Psoas muscle (tissue), 8 donors: ENCODE data around the gene NUP43. TPM values are rescaled to one million over a fixed set of nuclear protein-coding genes. Genes with fewer than 3 reads are reported as not detected.

Experiments
- ATAC-seq, 4 donors: fragments of 200-7000 bp; cut with Tn5 transposase; one replicate each; pipeline ENCODE4 v1.9.1; 2020; ENCODE audit warnings: moderate library complexity in 3 of 4, mild to moderate bottlenecking in 2 of 4
- DNase-seq, 2 donors: peaks; one replicate each; pipeline ENCODE4 v3.0.0-alpha.2; 2020
- H3K27ac ChIP-seq: fragments of 200-600 bp; one replicate; pipeline ENCODE4 v1.8.0; 2022
- H3K27me3 ChIP-seq, 3 donors: fragments of 200-600 bp in 1 of 3; one replicate each; pipeline versions ENCODE4 v1.6.1 to v1.8.0; 2013 to 2022; ENCODE audit warnings: low read length in 2 of 3, mild to moderate bottlenecking in 2 of 3, moderate library complexity in 1 of 3; ENCODE audit not compliant: insufficient read depth in 3 of 3
- H3K36me3 ChIP-seq, 2 donors: fragments of 200-600 bp in 1 of 2; one replicate each; pipeline versions ENCODE4 v1.6.1 to v1.8.0; 2013 to 2022; ENCODE audit warnings: low read depth in 1 of 2, mild to moderate bottlenecking in 1 of 2, moderate library complexity in 1 of 2; ENCODE audit not compliant: insufficient read depth in 1 of 2
- H3K4me1 ChIP-seq: fragments of 200-600 bp; one replicate; pipeline ENCODE4 v1.8.0; 2022
- H3K4me3 ChIP-seq: fragments of 200-600 bp; one replicate; pipeline ENCODE4 v1.8.0; 2022; ENCODE audit warnings: mild to moderate bottlenecking
- H3K9me3 ChIP-seq: fragments of 200-600 bp; one replicate; pipeline ENCODE4 v1.8.0; 2022
- CTCF ChIP-seq: fragments of 200-600 bp; IDR thresholded peaks from one replicate; pipeline ENCODE4 v1.8.0; 2022; ENCODE audit warnings: antibody characterized with exemption
- WGBS, 3 donors: extraction: QIAGEN DNeasy Blood & Tissue Kit; methylation state at CpG; one replicate each; pipeline versions ENCODE4 v1.1.6 to v1.1.7; 2013; 5-methylcytosine and 5-hydroxymethylcytosine counted together
- intact Hi-C, 2 donors: fragments of 100-400 bp; cut with DNase I; formaldehyde crosslinking; loops; one replicate each; pipeline versions ENCODE4 v1.11.0 to v1.14.2; 2022
- polyA plus RNA-seq, 3 donors: library from polyadenylated mRNA; stranded (reverse); fragments of 200-250 nt; gene quantifications; one replicate each; pipeline ENCODE4 v1.2.3, GENCODE V29; 2013
- total RNA-seq, 4 donors: library from RNA; stranded (reverse); fragmentation: NEBNext Ultra II Directional in 2 of 4; extraction: Animal tissue kit (Norgen Biotek cat#: 25700) in 2 of 4; gene quantifications; one replicate each; pipeline versions ENCODE4 v1.2.1 to v1.2.4, GENCODE V29; 2021 to 2023
- donor health status: healthy with polysubstance abuse.
- donor health status: DM: no; HTN: no; CAD: no; lungs with moderate emphysema.
- donor health status: Bipolar disorder and iron deficiency.
- donor health status: healthy.
- donor health status: DM: yes; HTN: yes; CAD: no.
- donor health status: DM: no; HTN: no; CAD: no.
- donor health status: DM: no; HTN: no; CAD: no.
- donor health status: DM: yes; HTN: yes; CAD: no.

The NUP43 gene
- total and polyA plus RNA-seq, 7 donors = 7.3 to 26.8 (median 17.4) TPM

GRCh38 chr6:149719531-149719930 lies 26.8 kb downstream of the NUP43 start:
- Histone ChIP-seq H3K36me3 (peaks cover 0 to 2% of the 10 kb centered on the region in 2 donors), H3K27me3 (no peaks in the 10 kb centered on the region), H3K9me3 (no peaks in the 10 kb centered on the region), H3K27ac (no peak overlapping the region), H3K4me1 (peaks cover 26% of the 10 kb centered on the region), H3K4me3 (no peak overlapping the region)
- 92 to 99% (median 97%) methylated on average over 3 of the region's 3 CpGs for WGBS, 3 donors
- ATAC-seq = no peak
- DNase-seq = no peak
- intact Hi-C loops = loop anchor here (5.0 to 10.0 kb wide), 2 partner anchors 72 to 155 kb away; partner anchors contain the start of genes GINM1 (in 2 of the 2) and KATNA1 (in 1 of the 2)
- no peak for TF ChIP-seq CTCF

GRCh38 chr6:149717588-149718458 lies 28.5 kb downstream of the NUP43 start, which contains the start of gene LATS1:
TSS of gene LATS1 (minus strand) at chr6:149718101. CDS start at chr6:149702126, 15,975 bp downstream.
- intact Hi-C loops = loop anchor here (5.0 to 10.0 kb wide), 2 partner anchors 71 to 153 kb away; partner anchors contain the start of genes GINM1 (in 2 of the 2) and KATNA1 (in 1 of the 2)
- ATAC-seq (peak; percentile 93 to 95 (median 94)), DNase-seq (peak; percentile 94 to 95)
- Histone ChIP-seq H3K27ac (peak within 1 kb of the TSS; percentile 100), H3K36me3 (no peaks in the 10 kb centered on the region), H3K27me3 (no peaks in the 10 kb centered on the region), H3K9me3 (no peaks in the 10 kb centered on the region), H3K4me1 (peaks cover 33% of the 10 kb centered on the region), H3K4me3 (peak within 1 kb of the TSS; percentile 99)
- no peak for TF ChIP-seq CTCF
- WGBS, 3 donors = 0% methylated on average over 71 to 82 of the region's 82 CpGs

- peaks cover 33% of the 10 kb centered on the region for H3K4me1 ChIP-seq
These were observed 29.1 kb downstream of the NUP43 start for GRCh38 chr6:149717255-149717587.

More at GRCh38 chr6:149717255-149717587, 29.1 kb downstream of the NUP43 start:
- no peak for DNase-seq
- no peaks in the 10 kb centered on the region for H3K9me3 ChIP-seq
- peak overlapping the region; percentile 100 for H3K27ac ChIP-seq
- peak overlapping the region; percentile 99 for H3K4me3 ChIP-seq
- intact Hi-C loops = loop anchor here (5.0 to 10.0 kb wide), 2 partner anchors 70 to 152 kb away; partner anchors contain the start of genes GINM1 (in 2 of the 2) and KATNA1 (in 1 of the 2)
- ATAC-seq = peak in 1 of 4 donors; percentile 1
- no peaks in the 10 kb centered on the region for H3K27me3 ChIP-seq
- WGBS, 3 donors = 0 to 1% (median 0%) methylated on average over 9 of the region's 9 CpGs
- TF ChIP-seq CTCF = no peak
- no peaks in the 10 kb centered on the region for H3K36me3 ChIP-seq
